ENCODE data around the gene MED27. TPM values are rescaled to one million over a fixed set of nuclear protein-coding genes. Genes with fewer than 3 reads are reported as not detected.

MED27 gene
- total and polyA plus RNA-seq, 9 of the 15 experiments (the other 6 are each of a cell fraction or from before 2014, with no cell fraction given) = 24.4 to 91.0 (median 36.1) TPM

DNA sequence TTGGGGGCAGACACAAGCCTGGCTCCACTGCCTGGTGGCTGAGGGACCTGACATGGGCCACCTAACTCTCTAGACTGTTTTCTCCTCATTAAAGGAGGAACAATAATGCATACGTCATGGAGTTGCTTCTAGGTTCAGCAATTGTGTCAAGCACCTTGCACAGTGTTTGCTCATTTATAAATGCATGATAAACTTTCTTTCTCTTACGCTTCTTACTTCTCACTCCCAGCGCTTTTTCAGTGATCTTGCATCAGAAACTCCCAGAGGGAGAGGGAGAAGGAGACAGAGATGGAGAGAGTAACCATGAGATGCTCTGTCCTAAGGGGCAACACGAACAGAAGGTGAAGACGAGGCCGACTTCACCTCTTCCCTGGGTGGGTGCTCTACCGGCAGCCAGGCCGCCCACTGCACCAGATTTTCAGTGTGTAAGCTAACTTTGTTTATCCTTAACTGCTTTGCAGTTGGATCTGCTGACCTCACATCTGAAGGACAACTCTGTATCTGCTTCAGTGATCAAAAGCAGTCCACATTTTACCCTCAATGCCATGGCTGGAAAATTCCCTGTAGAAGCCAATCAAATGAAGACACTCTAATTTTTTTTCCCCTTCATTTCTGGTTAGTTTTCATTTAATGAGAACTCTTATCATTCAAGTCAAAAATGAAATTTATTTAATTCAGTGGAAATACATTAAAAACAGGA lies 35.3 kb downstream of the MED27 start (continued):
- no peak for TF ChIP-seq SIRT6 (IDR thresholded peaks at IDR 0.05; ENCODE audit: low read depth, low read length)
- TF ChIP-seq JUN (IDR thresholded peaks at IDR 0.05; ENCODE audit: borderline replicate concordance, low read depth, low read length) = 0 out of 2 replicates have a peak, but pooled peaks have one; percentile 9
- TF ChIP-seq JUN (CRISPR knock-in tag; IDR thresholded peaks at IDR 0.05; ENCODE audit: borderline replicate concordance) = no peak
- peak; percentile 54; the same call in 1 of the 2 replicates for TF ChIP-seq ATF7 (IDR thresholded peaks at IDR 0.05)
- no peak for TF ChIP-seq MYC (IDR thresholded peaks at IDR 0.05; ENCODE audit: low read depth, low read length)
- TF ChIP-seq MYC (CRISPR knock-in tag; IDR thresholded peaks at IDR 0.05; ENCODE audit: borderline replicate concordance, low read depth) = no peak
- TF ChIP-seq SMAD4 (CRISPR knock-in tag; conservative IDR thresholded peaks at IDR 0.05) = peak; percentile 63
- TF ChIP-seq SOX6 (IDR thresholded peaks at IDR 0.05) = 0 out of 2 replicates have a peak, but pooled peaks have one; percentile 16
- TF ChIP-seq WHSC1 (IDR thresholded peaks at IDR 0.05; ENCODE audit: low read length) = no peak
- TF ChIP-seq PTTG1 (tag; IDR thresholded peaks at IDR 0.05; ENCODE audit: low read depth) = no peak
- TF ChIP-seq RFX7 (CRISPR knock-in tag; IDR thresholded peaks at IDR 0.05) = no peak
- TF ChIP-seq CEBPG (CRISPR knock-in tag; IDR thresholded peaks at IDR 0.05) = peak; percentile 73
- TF ChIP-seq CEBPG (tag; conservative IDR thresholded peaks at IDR 0.05 in 1 of 2, IDR thresholded peaks at IDR 0.05 in 1 of 2) = peak; percentile 24 to 84; a peak in 3 of 4 replicates
- TF ChIP-seq CTBP1 (IDR thresholded peaks at IDR 0.05; ENCODE audit: borderline replicate concordance) = 0 out of 2 replicates have a peak, but pooled peaks have one; percentile 37
- no peak for TF ChIP-seq ZSCAN32 (CRISPR knock-in tag; IDR thresholded peaks at IDR 0.05)
- peak; percentile 82 for TF ChIP-seq ZNF589 (CRISPR knock-in tag; IDR thresholded peaks at IDR 0.05; ENCODE audit: low read depth)
- no peak for TF ChIP-seq SMARCB1 (IDR thresholded peaks at IDR 0.05; ENCODE audit: insufficient read length, low read depth)

All from K562 (cell line).